Suppressor macrophage treated with lipopolysaccharide for 4 hours (primary cell): ENCODE measurements around the gene CFAP410.

ENCODE experiments used
- DNase-seq: peaks from one replicate; pipeline ENCODE4 v3.0.0-alpha.2; 2020

Gene CFAP410

GRCh38 chr21:44281801-44282200 lies 57.4 kb downstream of the CFAP410 start:
- no peak for DNase-seq

DNA sequence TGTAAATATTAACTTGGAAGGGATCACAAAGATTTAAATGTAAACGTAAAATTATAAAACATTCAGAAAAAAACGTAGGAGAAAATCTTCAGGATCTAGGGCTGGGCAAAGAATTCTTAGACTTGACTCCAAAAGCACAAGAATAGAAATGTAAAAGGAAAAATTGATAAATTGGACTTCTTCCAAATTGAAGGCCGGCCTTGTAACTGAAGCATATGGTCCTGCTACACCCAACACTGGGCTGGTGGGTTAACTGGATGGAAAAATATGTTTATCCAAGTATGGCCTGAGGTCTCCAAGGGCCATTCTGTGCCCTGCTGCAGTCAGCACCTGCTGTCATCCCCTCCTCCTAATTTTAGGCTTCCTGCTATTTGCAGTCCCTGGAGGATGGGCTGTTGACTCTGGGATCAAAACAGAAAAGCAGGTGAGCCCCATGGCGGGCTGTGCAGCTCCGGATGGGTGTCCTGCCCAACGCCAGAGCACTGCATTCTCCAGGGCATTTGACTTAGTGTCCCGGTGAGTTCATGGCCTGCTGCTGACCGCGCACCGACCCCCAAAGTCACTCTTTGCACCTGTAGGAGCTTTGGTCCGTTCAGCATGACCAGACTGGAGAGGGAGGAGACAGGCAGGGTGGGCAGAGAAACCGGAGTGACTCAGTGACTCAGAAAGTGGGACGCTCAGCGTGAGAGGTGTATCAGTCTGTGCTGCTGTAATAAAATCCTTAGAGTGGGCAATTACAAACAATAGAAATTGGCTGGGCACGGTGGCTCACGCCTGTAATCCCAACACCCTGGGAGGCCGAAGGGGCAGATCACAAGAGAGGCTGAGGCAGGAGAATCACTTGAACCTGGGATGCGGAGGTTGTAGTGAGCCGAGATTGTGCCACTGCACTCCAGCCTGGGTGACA lies 59.6 kb downstream of the CFAP410 start:
- DNase-seq: no peak
